Adrenal gland (tissue), 5 donors: Measurements from ENCODE around the gene ARHGEF28.

ENCODE experiments used
- POLR2A ChIP-seq, 2 donors: fragments of 450-650 bp; IDR thresholded peaks; one replicate each; pipeline ENCODE4 v1.6.1; 2017; ENCODE audit warnings: antibody characterized with exemption in 2 of 2, mild to moderate bottlenecking in 2 of 2, moderate library complexity in 1 of 2
- TF ChIP-seq, protein P1 (sequence below), 6 experiments: fragments of 450-650 bp in 4 of 6; fragments of 200-600 bp in 2 of 6; sonication (generic) in 1 of 6; IDR thresholded peaks; 1 replicate in 5 of 6; 2 replicates in 1 of 6; pipeline versions ENCODE4 v1.5.1 to v1.8.0; 2016 to 2021; ENCODE audit warnings: antibody characterized with exemption in 6 of 6, mild to moderate bottlenecking in 2 of 6, moderate library complexity in 1 of 6
- donor health status: DM: no; HTN: no; CAD: no.

DNA sequence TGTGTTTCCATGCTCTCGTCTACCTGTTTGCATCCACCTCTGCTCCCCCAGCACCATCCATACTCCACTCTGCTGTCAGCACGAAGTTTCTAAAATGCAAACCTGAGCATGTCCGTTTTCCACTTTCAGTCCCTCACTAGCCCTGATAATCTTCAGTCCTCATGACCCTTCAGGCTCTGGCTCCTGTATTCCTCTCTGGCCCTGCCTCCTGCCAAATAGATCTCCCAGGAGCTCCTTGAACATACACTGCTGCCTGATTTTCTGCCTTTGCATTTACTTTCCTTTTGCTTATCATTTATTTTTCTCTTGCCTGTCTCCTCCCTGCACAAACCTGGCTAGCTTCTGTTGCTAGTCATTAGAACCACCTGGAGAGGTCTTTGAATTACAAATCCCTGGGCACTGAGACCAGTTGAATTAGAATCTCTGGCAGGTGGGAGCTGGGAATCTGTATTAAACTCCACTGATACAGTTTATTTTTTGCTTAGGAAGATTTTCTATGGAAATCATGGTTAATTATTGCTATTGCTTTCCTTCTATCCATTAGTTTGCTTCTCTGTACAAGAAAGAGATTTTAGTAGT lies 18.5 kb downstream of the ARHGEF28 start:
- TF ChIP-seq, protein P1, sequence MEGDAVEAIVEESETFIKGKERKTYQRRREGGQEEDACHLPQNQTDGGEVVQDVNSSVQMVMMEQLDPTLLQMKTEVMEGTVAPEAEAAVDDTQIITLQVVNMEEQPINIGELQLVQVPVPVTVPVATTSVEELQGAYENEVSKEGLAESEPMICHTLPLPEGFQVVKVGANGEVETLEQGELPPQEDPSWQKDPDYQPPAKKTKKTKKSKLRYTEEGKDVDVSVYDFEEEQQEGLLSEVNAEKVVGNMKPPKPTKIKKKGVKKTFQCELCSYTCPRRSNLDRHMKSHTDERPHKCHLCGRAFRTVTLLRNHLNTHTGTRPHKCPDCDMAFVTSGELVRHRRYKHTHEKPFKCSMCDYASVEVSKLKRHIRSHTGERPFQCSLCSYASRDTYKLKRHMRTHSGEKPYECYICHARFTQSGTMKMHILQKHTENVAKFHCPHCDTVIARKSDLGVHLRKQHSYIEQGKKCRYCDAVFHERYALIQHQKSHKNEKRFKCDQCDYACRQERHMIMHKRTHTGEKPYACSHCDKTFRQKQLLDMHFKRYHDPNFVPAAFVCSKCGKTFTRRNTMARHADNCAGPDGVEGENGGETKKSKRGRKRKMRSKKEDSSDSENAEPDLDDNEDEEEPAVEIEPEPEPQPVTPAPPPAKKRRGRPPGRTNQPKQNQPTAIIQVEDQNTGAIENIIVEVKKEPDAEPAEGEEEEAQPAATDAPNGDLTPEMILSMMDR (IDR thresholded peaks at IDR 0.05), result no peak
- TF ChIP-seq POLR2A (IDR thresholded peaks at IDR 0.05), result no peak
